Activated T-helper 9 cell treated with anti-CD3 and anti-CD28 coated beads, Interleukin-2, amount 50 U/mL, for 16 hours (primary cell): ENCODE data around the gene PIGL.
"Not testable (repeated sequence)": the region's sequence is repeated elsewhere in the genome, so short reads cannot be mapped to it uniquely, and the experiment has no call there.

Experiments
- DNase-seq: peaks from one replicate; pipeline ENCODE4 v3.0.0-alpha.2; 2020; ENCODE audit warnings: low read depth

PIGL gene

GRCh38 chr17:16312061-16312460 is 95.1 kb downstream of the PIGL start:
- DNase-seq, result not testable (repeated sequence)

DNA sequence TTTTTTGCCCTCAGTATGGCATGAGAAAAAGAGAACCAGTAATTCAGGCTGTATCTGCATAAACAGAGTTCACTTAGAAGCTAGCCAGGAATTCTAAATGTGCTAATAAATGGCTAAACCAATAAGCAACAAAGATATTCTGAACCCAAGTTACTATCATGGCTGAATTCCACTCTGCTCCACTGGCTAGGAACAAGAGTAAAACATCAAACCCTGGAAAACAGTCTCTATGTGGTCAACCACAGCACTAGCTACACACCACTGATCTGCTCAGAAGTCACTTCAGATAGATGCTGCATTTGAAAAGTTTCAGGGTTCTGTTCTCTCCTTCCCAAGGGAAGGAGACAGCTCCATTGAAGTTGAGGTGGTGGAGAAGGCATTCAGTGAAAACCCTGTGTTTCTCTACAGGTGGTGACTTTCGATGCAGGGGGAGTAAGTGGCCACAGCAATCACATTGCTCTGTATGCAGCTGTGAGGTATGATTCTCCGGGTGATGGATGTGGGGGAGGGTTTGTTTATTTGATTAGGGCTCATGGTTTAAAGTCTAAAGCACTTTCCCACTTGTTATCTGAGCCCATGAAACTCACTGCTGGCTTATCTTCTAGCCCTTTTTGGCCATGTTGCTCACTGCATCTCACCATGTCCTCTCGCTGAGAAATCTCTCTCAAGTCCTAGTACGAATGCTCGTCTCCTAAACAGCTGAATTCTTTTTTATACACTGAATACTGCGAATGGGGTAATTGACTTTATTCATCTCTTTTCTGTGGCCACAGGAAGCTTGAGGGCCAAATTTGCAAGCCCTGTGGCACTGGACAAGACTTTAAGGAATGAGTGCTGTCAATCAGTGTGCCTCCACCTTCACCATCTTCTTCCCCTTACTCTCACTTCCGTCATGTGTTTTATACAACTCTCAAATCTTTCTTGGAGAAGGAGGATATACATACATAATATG is 96.4 kb downstream of the PIGL start:
- no peak for DNase-seq

DNA sequence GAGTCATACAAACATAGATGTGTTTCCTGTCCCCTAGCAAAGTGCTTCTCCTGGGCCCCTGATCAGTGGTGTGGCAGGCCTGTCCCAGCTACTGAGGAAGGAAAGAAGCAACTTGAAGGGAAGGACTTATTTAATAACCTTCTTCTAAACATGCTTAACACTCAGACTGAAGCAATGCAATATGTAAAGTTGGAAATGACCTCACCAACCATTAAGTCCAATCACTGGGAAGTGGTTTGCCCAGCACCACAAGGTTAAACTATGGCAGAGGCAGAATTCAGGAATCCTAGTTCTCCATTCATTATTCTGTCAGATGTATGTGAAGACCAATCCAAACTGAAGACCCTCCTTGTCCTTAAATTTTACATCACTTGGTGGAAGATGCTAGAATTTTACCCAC is 97.2 kb downstream of the PIGL start:
- no peak for DNase-seq

DNA sequence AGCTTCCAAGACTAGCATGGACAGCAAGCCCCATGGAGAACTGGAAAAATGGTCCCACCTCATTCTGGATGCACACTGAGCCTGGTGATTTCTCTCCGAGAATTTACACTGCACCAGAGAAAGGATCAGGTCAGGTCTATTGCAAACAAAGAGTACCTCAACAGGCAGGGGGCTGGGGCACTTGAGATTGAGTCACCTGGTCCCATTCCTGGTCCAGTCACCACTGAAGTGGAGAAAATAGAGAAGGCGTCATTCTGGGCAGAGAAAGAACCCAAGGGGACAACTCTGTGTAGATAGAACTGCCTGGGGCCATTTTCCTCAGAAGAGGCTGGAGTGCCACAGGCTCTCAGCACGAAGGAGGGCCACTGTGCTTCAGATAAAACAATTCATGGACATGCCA is 97.8 kb downstream of the PIGL start:
- no peak for DNase-seq

GRCh38 chr17:16319969-16320368 is 103.0 kb downstream of the PIGL start:
- no peak for DNase-seq

- DNase-seq, result no peak
Observed at GRCh38 chr17:16322636-16323035, 105.6 kb downstream of the PIGL start.

DNA sequence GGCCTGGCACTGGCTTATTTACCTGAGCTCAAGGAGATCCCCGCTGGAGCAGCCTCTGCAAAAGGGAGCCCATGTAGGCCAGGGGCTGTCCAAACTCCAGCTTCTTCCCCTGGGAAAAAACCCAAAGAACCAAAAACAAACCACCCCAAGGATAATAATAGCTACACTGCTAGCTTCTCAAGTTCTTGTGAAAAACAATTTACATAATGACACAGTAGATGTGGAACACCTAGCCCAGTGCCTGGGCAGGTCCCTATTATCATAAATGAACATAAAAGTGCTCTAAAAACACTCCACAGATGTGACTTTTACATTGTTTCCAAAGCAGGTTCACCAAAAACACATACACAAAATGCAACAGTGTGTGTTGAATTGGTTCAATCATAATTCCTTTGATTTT is 109.0 kb downstream of the PIGL start:
- DNase-seq, result no peak

DNA sequence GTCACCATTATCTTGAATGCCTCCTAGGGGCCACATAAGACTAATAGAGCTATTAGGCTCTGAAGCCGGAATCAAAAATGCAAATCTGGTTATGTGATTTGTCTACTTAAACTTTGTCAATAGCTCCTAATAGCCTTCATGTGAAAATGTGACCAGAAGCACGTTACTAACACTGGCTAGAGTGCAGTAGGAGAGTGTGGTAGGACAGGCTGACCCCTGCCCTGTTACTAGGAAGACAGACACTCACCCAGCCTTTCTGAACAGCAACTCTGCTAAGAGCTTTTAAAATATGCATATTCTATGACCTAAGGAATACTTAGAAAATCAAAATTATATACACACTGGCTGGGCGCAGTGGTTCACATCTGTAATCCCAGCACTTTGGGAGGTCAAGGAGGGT is 110.0 kb downstream of the PIGL start:
- DNase-seq, result no peak

DNA sequence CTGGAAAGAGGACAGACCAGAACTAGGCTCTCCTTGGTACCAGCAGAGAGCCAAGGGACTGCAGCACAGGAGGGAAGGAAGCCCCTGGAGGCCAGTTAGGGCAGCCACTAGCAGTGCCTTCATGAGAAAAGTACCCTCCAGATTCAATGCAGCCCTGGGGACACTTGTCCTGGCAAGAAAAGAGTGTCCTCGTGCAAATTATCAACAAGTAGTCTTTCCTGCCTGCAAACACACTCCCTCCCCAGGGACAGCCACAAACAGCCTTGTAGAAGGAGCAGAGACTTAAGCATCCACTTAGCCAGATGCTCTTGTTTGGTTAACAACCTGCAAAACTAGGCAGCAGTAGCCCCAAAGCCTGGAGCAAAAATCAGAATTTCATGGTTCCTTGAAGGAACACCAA is 112.0 kb downstream of the PIGL start:
- no peak for DNase-seq

DNA sequence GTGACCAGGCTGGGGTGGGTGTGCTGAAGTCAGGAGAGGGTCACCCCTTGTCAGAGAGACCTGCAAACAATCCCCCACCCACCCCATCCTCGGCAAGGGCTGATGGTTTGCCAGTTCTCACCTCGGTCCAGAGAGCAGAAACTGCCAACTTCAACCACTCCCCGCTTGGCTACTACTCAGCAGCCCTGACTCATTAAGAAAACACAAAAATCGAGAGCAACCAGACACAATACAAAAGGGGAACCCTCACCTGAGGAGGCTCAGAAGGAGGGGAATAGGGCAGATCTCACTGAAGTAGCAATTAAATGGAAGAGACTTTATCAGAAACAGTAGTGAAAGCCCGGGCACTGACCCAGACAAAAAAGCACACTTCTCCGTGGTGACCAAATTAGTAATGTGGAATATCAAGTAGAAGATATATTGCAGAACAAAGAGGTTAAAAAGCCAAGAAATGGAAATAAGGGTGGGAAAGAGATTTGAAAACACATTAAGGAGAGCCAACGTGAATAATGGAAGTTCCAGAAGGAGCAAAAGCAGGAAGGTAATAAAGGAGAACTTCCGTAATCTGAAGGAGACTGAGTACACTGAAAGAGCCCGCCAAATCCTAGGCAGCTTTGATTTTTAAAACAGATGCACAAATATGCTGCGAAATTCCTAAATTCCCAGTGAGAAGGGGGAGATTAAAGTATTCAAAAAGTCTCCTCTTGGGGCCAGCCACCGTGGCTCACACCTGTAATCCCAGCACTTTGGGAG is 112.7 kb downstream of the PIGL start:
- no peak for DNase-seq

GRCh38 chr17:16338391-16338790 is 121.4 kb downstream of the PIGL start:
- DNase-seq, result no peak

DNA sequence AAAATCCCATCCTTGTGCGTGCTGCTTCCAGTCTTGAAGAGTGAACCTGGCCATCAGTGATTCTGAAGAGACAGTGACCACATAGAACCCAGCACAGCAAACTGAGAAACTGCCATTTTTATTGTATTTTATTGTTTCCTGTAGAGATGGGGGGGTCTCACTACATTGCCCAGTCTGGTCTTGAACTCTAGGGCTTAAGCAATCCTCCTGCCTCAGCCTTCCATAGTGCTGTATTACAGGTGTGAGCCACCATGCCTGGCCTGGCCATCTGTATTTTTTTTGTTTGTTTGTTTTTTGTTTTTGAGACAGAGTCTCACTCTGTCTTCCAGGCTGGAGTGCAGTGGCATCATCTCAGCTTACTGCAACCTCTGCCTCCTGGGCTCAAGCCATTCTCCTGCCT is 122.4 kb downstream of the PIGL start:
- DNase-seq, result no peak

GRCh38 chr17:16339959-16340358 is 122.9 kb downstream of the PIGL start:
- DNase-seq, result no peak

- no peak for DNase-seq
Observed at GRCh38 chr17:16342979-16343378, 126.0 kb downstream of the PIGL start.

DNA sequence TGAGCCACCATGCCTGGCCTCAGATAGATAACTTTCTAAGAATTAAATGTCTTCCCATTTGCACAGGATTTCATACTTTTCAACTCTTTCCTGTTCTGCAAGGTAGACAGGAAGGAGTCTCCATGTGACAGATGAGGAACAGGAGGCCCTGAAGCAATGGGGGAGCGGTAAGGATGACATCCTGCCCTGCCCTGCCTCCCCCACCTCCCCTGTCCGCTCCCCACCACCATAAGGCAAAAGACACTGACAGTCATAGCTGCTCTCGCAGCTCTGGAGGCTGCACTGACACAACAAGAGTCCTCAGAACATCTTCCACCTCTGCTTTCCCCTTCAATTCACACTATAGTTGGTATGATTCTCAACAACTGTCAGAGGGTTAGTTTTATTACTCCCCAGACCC is 126.6 kb downstream of the PIGL start:
- no peak for DNase-seq

- DNase-seq, result no peak
Observed at GRCh38 chr17:16345565-16345964, 128.6 kb downstream of the PIGL start.

DNA sequence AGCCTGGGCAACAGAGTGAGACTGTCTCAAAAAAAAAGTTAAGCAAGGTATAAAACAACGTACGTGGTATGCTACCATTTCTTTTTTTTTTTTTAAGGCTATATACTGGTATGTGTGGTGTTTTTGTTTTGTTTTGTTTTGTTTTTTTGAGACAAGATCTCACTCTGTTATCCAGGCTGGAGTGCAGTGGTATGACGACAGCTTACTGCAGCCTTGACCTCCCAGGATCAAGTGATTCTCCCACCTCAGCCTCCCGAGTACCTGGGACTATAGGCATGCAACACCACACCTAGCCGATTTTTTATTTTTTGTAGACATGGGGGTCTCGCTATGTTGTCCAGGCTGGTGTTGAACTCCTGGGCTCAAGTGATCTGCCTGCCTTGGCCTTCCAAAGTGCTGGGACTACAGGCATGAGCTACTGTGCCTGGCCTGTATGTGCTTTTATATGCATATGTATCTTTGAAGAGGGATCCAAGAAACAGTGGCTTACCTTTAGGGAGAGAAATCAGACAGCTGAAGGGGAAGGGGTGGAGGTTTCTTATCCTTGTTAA is 129.8 kb downstream of the PIGL start:
- DNase-seq, result no peak

- no peak for DNase-seq
Observed at GRCh38 chr17:16348586-16348985, 131.6 kb downstream of the PIGL start.

GRCh38 chr17:16349431-16349830 is 132.4 kb downstream of the PIGL start:
- no peak for DNase-seq

DNA sequence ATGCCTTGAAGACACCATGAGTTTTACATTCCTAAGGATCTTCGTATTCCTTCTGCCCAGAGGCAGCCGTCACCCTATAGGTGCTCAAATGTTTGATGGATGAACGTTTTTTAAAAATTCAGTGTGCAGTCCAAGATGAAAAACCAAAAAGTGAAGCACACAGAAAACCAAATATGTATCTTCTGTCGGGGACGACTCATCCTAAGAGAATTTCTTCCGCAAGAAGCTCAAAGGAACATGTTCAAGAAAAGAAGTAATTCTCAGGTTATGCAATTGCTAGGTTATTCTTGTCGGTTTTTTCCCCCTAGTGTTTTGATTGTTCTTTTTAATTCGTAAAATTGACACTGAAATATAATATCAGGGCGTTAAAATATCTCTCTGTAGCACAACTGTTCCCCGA is 134.8 kb downstream of the PIGL start:
- DNase-seq, result no peak

- DNase-seq, result peak; percentile 16
Observed at GRCh38 chr17:16352303-16352666, 135.3 kb downstream of the PIGL start.

DNA sequence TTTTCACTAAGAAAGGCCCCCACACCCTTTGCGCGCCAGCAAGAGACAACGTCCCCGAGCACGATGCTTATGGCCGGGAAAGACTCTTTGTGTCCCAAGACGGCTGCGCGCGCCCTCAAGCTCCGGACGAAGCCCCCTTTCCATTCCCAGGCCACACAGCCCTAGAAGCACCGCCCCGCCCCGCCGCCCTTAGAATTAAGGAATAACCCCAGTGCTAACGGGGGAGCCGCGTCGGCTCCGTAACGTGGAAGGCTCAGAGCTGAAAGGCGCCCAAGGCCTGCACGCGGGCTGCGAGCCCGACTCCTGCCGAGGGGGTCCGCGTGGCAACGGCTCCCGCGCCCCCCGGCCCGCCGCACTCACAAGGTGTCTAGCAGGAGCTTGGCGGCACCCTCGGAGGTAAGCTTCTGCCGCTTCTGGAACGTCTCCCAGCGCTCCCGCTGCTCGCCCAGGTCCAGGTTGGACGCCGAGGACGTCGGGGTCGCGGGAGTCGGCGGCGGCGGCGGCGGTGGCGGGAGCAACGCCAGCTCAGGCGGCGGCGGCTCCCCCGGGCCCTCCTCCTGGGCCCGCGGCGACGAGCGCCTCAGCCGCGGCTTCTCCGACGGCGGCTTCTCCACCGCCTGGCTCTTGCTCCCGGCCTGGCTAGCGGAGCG is 135.8 kb downstream of the PIGL start:
- DNase-seq, result peak; percentile 10
